A549 (cell line): ENCODE data around the gene MEX3B.

Source experiments
- KDM5A ChIP-seq: fragments of 200-600 bp; sonication (generic); IDR thresholded peaks from 2 replicates; pipeline ENCODE4 v1.6.1; 2016; ENCODE audit warnings: antibody characterized with exemption, mild to moderate bottlenecking
- POLR2A ChIP-seq: IDR thresholded peaks from 2 replicates; pipeline ENCODE4 v1.6.1; 2012; ENCODE audit warnings: mild to moderate bottlenecking, low read length
- RFX5 ChIP-seq: fragments of 450-650 bp; IDR thresholded peaks from 2 replicates; pipeline ENCODE4 v1.7.1; 2014; ENCODE audit warnings: antibody characterized with exemption, mild to moderate bottlenecking, moderate library complexity
- RNF2 ChIP-seq: fragments of 200-600 bp; sonication (generic); IDR thresholded peaks from 2 replicates; pipeline ENCODE4 v1.6.1; 2016; ENCODE audit warnings: low read depth, mild to moderate bottlenecking, antibody characterized with exemption, moderate library complexity, borderline replicate concordance

DNA sequence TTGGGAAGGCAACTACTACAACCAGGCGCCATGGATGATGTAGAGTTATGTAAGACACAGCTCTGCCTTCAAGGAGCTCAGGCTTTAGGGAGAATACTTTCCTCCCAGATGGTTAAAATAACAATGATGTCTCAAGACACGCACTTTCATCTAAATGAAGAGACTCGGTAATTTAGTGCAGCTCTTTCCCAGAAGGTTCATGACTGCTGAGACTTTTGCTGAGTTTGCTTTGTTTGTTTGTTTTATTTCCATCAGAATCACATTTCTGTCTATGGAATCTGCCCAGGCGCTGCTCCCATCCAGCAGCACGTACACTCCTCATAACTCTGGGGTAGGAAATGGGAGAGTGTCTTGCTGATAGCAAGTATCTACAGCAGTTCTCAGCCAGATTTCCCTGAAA, 33.9 kb upstream of the MEX3B start:
- TF ChIP-seq RNF2: no peak
- TF ChIP-seq RFX5: no peak
- TF ChIP-seq POLR2A: no peak
- TF ChIP-seq KDM5A: no peak
